B cell (primary cell): Measurements from ENCODE around the gene TCEANC2. TPM values are rescaled to one million over a fixed set of nuclear protein-coding genes. Genes with fewer than 3 reads are reported as not detected.

Source experiments
- ATAC-seq: fragments of 200-7000 bp; cut with Tn5 transposase; one replicate; pipeline ENCODE4 v1.10.0; 2021; ENCODE audit warnings: low read depth, mild to moderate bottlenecking, moderate number of reproducible peaks, moderate library complexity
- CTCF ChIA-PET: fragments of 350-600 bp; sonication (Branson Sonifier 250); formaldehyde crosslinking; loops from one replicate; lab custom pipeline; 2021; ENCODE audit warnings: antibody characterized with exemption, inconsistent platforms; lab: Charles Lee
- POLR2A ChIA-PET: fragments of 350-600 bp; sonication (Branson Sonifier 250); formaldehyde crosslinking; loops from one replicate; lab custom pipeline; 2021; ENCODE audit warnings: antibody characterized with exemption; lab: Charles Lee
- DNase-seq: peaks from one replicate; pipeline ENCODE4 v3.0.0; 2013
- H2AFZ ChIP-seq: 2 replicates; pipeline ENCODE4 v1.6.1; 2012; ENCODE audit warnings: mild to moderate bottlenecking, low read depth, low read length; ENCODE audit not compliant: insufficient read depth, poor library complexity, severe bottlenecking
- H3K27ac ChIP-seq, 2 donors: 1 replicate in 1 of 2; 2 replicates in 1 of 2; pipeline ENCODE4 v1.5.1; 2012 to 2013; ENCODE audit warnings: low read length in 2 of 2, mild to moderate bottlenecking in 2 of 2, moderate library complexity in 1 of 2
- H3K27me3 ChIP-seq, 4 experiments: fragments of 200-600 bp in 1 of 4; sonication (generic) in 1 of 4; replicated peaks in 1 of 4; 1 replicate in 2 of 4; 2 replicates in 2 of 4; pipeline versions ENCODE4 v1.6.1 to v1.7.0; 2013 to 2016; ENCODE audit warnings: low read length in 3 of 4, mild to moderate bottlenecking in 2 of 4, mixed read lengths in 1 of 4, moderate library complexity in 1 of 4; ENCODE audit not compliant: insufficient read depth in 4 of 4, control insufficient read depth in 3 of 4; ENCODE audit errors: control extremely low read depth in 1 of 4
- H3K36me3 ChIP-seq, 2 experiments: replicated peaks in 1 of 2; 1 replicate in 1 of 2; 2 replicates in 1 of 2; pipeline versions ENCODE4 v1.6.1 to v1.7.1; 2013; ENCODE audit warnings: low read length in 1 of 2; ENCODE audit not compliant: insufficient read depth in 2 of 2, control insufficient read depth in 1 of 2; ENCODE audit errors: control extremely low read depth in 1 of 2, extremely low read depth in 1 of 2
- H3K4me1 ChIP-seq, 2 donors: fragments of 200-600 bp in 1 of 2; sonication (generic) in 1 of 2; 1 replicate in 1 of 2; 2 replicates in 1 of 2; pipeline versions ENCODE4 v1.5.1 to v1.6.1; 2013 to 2017; ENCODE audit warnings: low read length in 2 of 2; ENCODE audit not compliant: control insufficient read depth in 2 of 2, insufficient read depth in 2 of 2
- H3K4me2 ChIP-seq: replicated peaks from 2 replicates; pipeline ENCODE3; 2012; ENCODE audit warnings: mild to moderate bottlenecking, low read depth, low read length; ENCODE audit not compliant: poor library complexity, severe bottlenecking
- H3K4me3 ChIP-seq, 5 experiments: fragments of 200-600 bp in 1 of 5; sonication (generic) in 1 of 5; 1 replicate in 3 of 5; 2 replicates in 2 of 5; pipeline versions ENCODE4 v1.5.1 to v1.7.0; 2011 to 2016; ENCODE audit warnings: low read length in 4 of 5, mild to moderate bottlenecking in 4 of 5, low read depth in 2 of 5, control low read depth in 1 of 5, moderate library complexity in 1 of 5; ENCODE audit not compliant: insufficient read depth in 1 of 5; ENCODE audit errors: control extremely low read depth in 1 of 5, extremely low read depth in 1 of 5
- H3K79me2 ChIP-seq: fragments of 200-600 bp; sonication (generic); one replicate; pipeline ENCODE4 v1.6.0; 2016; ENCODE audit warnings: low read length; ENCODE audit not compliant: control insufficient read depth, insufficient read depth
- H3K9ac ChIP-seq: fragments of 200-600 bp; sonication (generic); 2 replicates; pipeline ENCODE4 v1.6.1; 2017; ENCODE audit warnings: mild to moderate bottlenecking, low read length, moderate library complexity
- H3K9me3 ChIP-seq, 3 donors: one replicate each; pipeline versions ENCODE4 v1.6.1 to v1.7.1; 2013; ENCODE audit warnings: low read length in 2 of 3; ENCODE audit not compliant: control insufficient read depth in 2 of 3, insufficient read depth in 1 of 3; ENCODE audit errors: control extremely low read depth in 1 of 3
- H4K20me1 ChIP-seq: 2 replicates; pipeline ENCODE4 v1.6.0; 2012; ENCODE audit warnings: mild to moderate bottlenecking, low read length; ENCODE audit not compliant: insufficient read depth, control insufficient read depth, poor library complexity, severe bottlenecking
- H3K27ac Mint-ChIP-seq: one replicate; pipeline ENCODE4 v1.8.0; 2021; ENCODE audit warnings: mixed read lengths
- H3K27me3 Mint-ChIP-seq: one replicate; pipeline ENCODE4 v1.8.0; 2021; ENCODE audit warnings: mixed read lengths
- H3K4me1 Mint-ChIP-seq: one replicate; pipeline ENCODE4 v1.8.0; 2021; ENCODE audit warnings: mixed read lengths
- H3K4me3 Mint-ChIP-seq: one replicate; pipeline ENCODE4 v1.8.0; 2021; ENCODE audit warnings: mixed read lengths
- H3K9me3 Mint-ChIP-seq: one replicate; pipeline ENCODE4 v1.8.0; 2022; ENCODE audit warnings: mixed read lengths; ENCODE audit not compliant: insufficient read depth
- EZH2 ChIP-seq: IDR thresholded peaks from 2 replicates; pipeline ENCODE4 v1.6.1; 2012; ENCODE audit warnings: borderline replicate concordance, low read depth, mild to moderate bottlenecking, moderate library complexity, low read length; ENCODE audit not compliant: insufficient read depth, poor library complexity, severe bottlenecking
- WGBS: methylation state at CpG from one replicate; pipeline ENCODE4 v1.1.5; 2013; ENCODE audit warnings: missing lambda C conversion rate; ENCODE audit not compliant: insufficient coverage; 5-methylcytosine and 5-hydroxymethylcytosine counted together
- intact Hi-C: fragments of 100-400 bp; cut with micrococcal nuclease; formaldehyde crosslinking; loops from one replicate; pipeline ENCODE4 v1.10.0; 2022
- polyA plus RNA-seq: library from polyadenylated mRNA; depleted of rRNA; stranded (reverse); fragments of >200 nt; gene quantifications from 2 replicates; pipeline ENCODE4 v1.2.3, GENCODE V29; 2012
- total RNA-seq, 2 donors: library from RNA; stranded (reverse); fragments of 120-200 nt in 1 of 2; gene quantifications; 1 replicate in 1 of 2; 2 replicates in 1 of 2; pipeline versions ENCODE4 v1.2.3 to v1.2.4, GENCODE V29; 2013 to 2022
- TF ChIP-seq, protein P1 (sequence below): fragments of 200-600 bp; IDR thresholded peaks from one replicate; pipeline ENCODE4 v1.8.0; 2022; ENCODE audit warnings: antibody characterized with exemption, mild to moderate bottlenecking

The TCEANC2 gene
- total and polyA plus RNA-seq, 2 donors (not counting 1 experiment from before 2014, with no cell fraction given): 8.0 to 15.9 TPM

DNA sequence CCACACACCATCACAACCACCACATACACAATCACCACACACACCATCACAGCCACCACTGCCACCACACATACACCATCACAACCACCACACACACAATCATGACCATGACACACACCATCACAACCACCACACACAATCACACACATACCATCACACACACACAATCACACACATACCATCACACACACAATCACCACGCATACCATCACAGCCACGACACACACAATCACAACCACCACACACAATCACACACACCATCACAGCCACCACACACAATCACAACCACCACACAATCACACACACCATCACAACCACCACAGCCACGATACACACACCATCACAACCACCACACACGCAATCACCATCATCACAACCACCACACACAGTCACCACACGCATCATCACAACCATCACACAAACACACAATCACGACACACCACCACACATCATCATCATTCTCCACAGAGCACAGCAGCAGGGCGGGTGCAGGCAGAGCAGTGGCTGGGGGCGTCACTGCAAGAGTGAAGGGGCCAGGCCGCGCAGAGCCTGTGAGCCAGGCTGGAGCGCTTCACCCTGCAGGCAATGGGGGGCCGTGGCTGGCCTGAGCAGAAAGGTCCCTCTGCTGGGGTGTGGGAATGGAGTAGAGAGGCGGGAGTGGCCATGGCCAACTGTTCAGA, 66.8 kb downstream of the TCEANC2 start:
- Mint-ChIP-seq H3K9me3 (no peaks in the 10 kb centered on the region), H3K27me3 (peaks cover 8% of the 10 kb centered on the region), H3K4me3 (no peak overlapping the region), H3K27ac (no peak overlapping the region), H3K4me1 (peaks cover 3% of the 10 kb centered on the region)
- Histone ChIP-seq H3K9ac (no peak overlapping the region), H3K27ac (no peak overlapping the region), H3K4me1 (peaks cover 0 to 5% of the 10 kb centered on the region in 2 donors), H3K36me3 (no peaks in the 10 kb centered on the region), H3K4me2 (no peak overlapping the region), H3K4me3 (no peak overlapping the region), H4K20me1 (no peaks in the 10 kb centered on the region), H3K27me3 (peaks cover 0 to 16% (median 0%) of the 10 kb centered on the region in 4 experiments), H3K9me3 (no peaks in the 10 kb centered on the region), H3K79me2 (no peaks in the 10 kb centered on the region), H2AFZ (no peak overlapping the region)
- DNase-seq (no peak), ATAC-seq (no peak)
- intact Hi-C loops: loop anchor here (2.0 kb wide), 1 partner anchor 369 kb away; no protein-coding TSS in a partner anchor
- ChIA-PET POLR2A (no interaction called here), CTCF (no interaction called here)
- TF ChIP-seq EZH2: no peak
- TF ChIP-seq, protein P1, sequence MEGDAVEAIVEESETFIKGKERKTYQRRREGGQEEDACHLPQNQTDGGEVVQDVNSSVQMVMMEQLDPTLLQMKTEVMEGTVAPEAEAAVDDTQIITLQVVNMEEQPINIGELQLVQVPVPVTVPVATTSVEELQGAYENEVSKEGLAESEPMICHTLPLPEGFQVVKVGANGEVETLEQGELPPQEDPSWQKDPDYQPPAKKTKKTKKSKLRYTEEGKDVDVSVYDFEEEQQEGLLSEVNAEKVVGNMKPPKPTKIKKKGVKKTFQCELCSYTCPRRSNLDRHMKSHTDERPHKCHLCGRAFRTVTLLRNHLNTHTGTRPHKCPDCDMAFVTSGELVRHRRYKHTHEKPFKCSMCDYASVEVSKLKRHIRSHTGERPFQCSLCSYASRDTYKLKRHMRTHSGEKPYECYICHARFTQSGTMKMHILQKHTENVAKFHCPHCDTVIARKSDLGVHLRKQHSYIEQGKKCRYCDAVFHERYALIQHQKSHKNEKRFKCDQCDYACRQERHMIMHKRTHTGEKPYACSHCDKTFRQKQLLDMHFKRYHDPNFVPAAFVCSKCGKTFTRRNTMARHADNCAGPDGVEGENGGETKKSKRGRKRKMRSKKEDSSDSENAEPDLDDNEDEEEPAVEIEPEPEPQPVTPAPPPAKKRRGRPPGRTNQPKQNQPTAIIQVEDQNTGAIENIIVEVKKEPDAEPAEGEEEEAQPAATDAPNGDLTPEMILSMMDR: no peak
- WGBS: 96% methylated on average over 12 of the region's 13 CpGs

DNA sequence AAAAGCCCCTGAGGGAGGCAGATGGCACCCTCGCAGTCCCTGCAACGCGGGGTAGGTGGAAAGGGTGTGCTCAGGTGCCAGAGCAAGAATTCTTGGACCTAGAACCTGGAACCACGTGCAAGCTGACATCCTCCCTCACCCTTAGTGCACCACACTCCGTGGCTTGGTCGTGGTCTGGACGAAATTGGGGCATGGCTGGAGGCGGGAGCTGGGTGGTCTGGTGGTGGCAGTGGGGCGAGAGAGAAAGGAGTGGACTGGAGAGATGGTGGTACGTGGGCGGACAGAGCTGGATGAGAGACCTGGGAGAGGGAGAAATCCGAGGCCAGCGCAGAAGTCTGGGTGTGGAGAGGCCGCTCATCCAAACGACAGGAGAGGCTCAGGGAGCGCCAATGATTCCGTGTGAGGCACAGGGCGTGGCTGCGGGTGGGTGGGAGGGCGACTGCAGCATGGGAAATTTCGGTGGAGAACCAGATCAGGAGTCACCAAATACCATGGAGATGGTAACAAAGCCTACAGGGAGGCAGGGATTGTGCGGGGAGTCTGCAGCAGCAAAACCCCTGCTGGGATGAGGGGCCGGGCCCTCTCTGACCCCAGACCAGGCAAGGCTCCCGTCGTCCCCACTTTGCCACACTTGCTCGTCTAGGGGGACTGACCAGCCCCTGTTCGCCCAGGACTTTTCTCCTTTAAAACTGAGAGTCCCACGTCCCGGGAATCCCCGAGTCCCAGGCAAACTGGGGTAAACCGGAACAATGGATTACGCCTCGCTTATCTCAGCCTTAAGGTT, 67.5 kb downstream of the TCEANC2 start:
- DNase-seq (no peak), ATAC-seq (no peak)
- no peak overlapping the region for H2AFZ ChIP-seq
- H3K27ac ChIP-seq: no peak overlapping the region
- Mint-ChIP-seq H3K4me3 (no peak overlapping the region), H3K27me3 (peaks cover 8% of the 10 kb centered on the region), H3K4me1 (peaks cover 3% of the 10 kb centered on the region), H3K27ac (no peak overlapping the region), H3K9me3 (no peaks in the 10 kb centered on the region)
- POLR2A ChIA-PET: no interaction called here
- intact Hi-C loops: loop anchor here (2.0 kb wide), 1 partner anchor 368 kb away; no protein-coding TSS in a partner anchor
- H3K27me3 ChIP-seq: peaks cover 0 to 16% (median 0%) of the 10 kb centered on the region in 4 experiments
- no peak overlapping the region for H3K9ac ChIP-seq
- no peaks in the 10 kb centered on the region for H4K20me1 ChIP-seq
- H3K36me3 ChIP-seq: no peaks in the 10 kb centered on the region
- H3K79me2 ChIP-seq: no peaks in the 10 kb centered on the region
- CTCF ChIA-PET: interaction anchor here (1.0 to 1.7 kb wide), 2 partner anchors 285 to 369 kb away, joined by 3 to 19 read pairs; partner anchors contain the start of gene SSBP3
- WGBS: 80% methylated on average over 29 of the region's 33 CpGs
- no peaks in the 10 kb centered on the region for H3K9me3 ChIP-seq
- H3K4me2 ChIP-seq: no peak overlapping the region
- H3K4me3 ChIP-seq: no peak overlapping the region
- TF ChIP-seq, protein P1: no peak
- TF ChIP-seq EZH2: no peak
- peaks cover 0 to 5% of the 10 kb centered on the region in 2 donors for H3K4me1 ChIP-seq
